ENCODE data around the gene ANG.

Gene ANG

GRCh38 chr14:20676072-20676471 lies 12.5 kb upstream of the ANG start:
- DNase-seq (ENCODE audit: low spot score) = no peak

- DNase-seq (ENCODE audit: low spot score) = peak; percentile 24
These were observed 8.7 kb upstream of the ANG start for GRCh38 chr14:20679907-20680306.

- no peak for DNase-seq (ENCODE audit: low spot score)
These were observed 8.2 kb upstream of the ANG start for GRCh38 chr14:20680363-20680762.

GRCh38 chr14:20680843-20681347 lies 7.7 kb upstream of the ANG start:
- peak; percentile 60 for DNase-seq (ENCODE audit: low spot score)

- DNase-seq (ENCODE audit: low spot score) = peak; percentile 63
These were observed 7.0 kb upstream of the ANG start for GRCh38 chr14:20681348-20682126.

GRCh38 chr14:20682127-20682434 lies 6.5 kb upstream of the ANG start:
- DNase-seq (ENCODE audit: low spot score) = no peak

- peak; percentile 93 for DNase-seq (ENCODE audit: low spot score)
These were observed 6.0 kb upstream of the ANG start for GRCh38 chr14:20682435-20683124.

- peak; percentile 58 for DNase-seq (ENCODE audit: low spot score)
These were observed 5.3 kb upstream of the ANG start for GRCh38 chr14:20683125-20683890.

GRCh38 chr14:20683891-20684661 lies 4.5 kb upstream of the ANG start, which contains the start of gene RNASE4:
RNASE4 (plus strand) TSS chr14:20684560; CDS start chr14:20699372, 14,812 bp downstream.
- DNase-seq (ENCODE audit: low spot score) = peak; percentile 87

GRCh38 chr14:20684662-20685456 lies 3.7 kb upstream of the ANG start:
- DNase-seq (ENCODE audit: low spot score) = peak; percentile 66

GRCh38 chr14:20686386-20687143 lies 2.0 kb upstream of the ANG start:
- no peak for DNase-seq (ENCODE audit: low spot score)

GRCh38 chr14:20687362-20688166 lies 1.0 kb upstream of the ANG start:
- no peak for DNase-seq (ENCODE audit: low spot score)

GRCh38 chr14:20690848-20691640 lies 2.5 kb downstream of the ANG start:
- peak; percentile 80 for DNase-seq (ENCODE audit: low spot score)

- no peak for DNase-seq (ENCODE audit: low spot score)
These were observed 3.7 kb downstream of the ANG start for GRCh38 chr14:20692116-20692751.

GRCh38 chr14:20696764-20697163 lies 8.2 kb downstream of the ANG start:
- no peak for DNase-seq (ENCODE audit: low spot score)

- peak; percentile 73 for DNase-seq (ENCODE audit: low spot score)
These were observed 8.9 kb downstream of the ANG start for GRCh38 chr14:20697273-20698017.

GRCh38 chr14:20698018-20698329 lies 9.4 kb downstream of the ANG start:
- DNase-seq (ENCODE audit: low spot score) = no peak

GRCh38 chr14:20698934-20699333 lies 10.4 kb downstream of the ANG start:
- no peak for DNase-seq (ENCODE audit: low spot score)
